Muscle layer of colon (tissue), 2 donors: ENCODE data around the gene NUMBL.
"Not testable (repeated sequence)": the region's sequence is repeated elsewhere in the genome, so short reads cannot be mapped to it uniquely, and the experiment has no call there.

Source experiments
- H3K27ac ChIP-seq: one replicate; pipeline ENCODE4 v1.7.0; 2013; ENCODE audit warnings: low read depth, mild to moderate bottlenecking, low read length, moderate library complexity
- H3K27me3 ChIP-seq, 2 donors: one replicate each; pipeline ENCODE4 v1.7.0; 2013; ENCODE audit warnings: low read length in 2 of 2, mild to moderate bottlenecking in 2 of 2; ENCODE audit not compliant: insufficient read depth in 2 of 2, control insufficient read depth in 1 of 2
- H3K36me3 ChIP-seq: one replicate; pipeline ENCODE4 v1.7.0; 2013; ENCODE audit warnings: mild to moderate bottlenecking, low read length; ENCODE audit not compliant: insufficient read depth
- H3K4me1 ChIP-seq: one replicate; pipeline ENCODE4 v1.7.0; 2013; ENCODE audit warnings: mild to moderate bottlenecking, low read length; ENCODE audit not compliant: insufficient read depth
- H3K4me3 ChIP-seq, 2 donors: one replicate each; pipeline ENCODE4 v1.7.0; 2013; ENCODE audit warnings: low read length in 2 of 2, low read depth in 1 of 2, mild to moderate bottlenecking in 1 of 2, moderate library complexity in 1 of 2
- H3K9ac ChIP-seq: one replicate; pipeline ENCODE4 v1.7.0; 2013; ENCODE audit warnings: low read length
- H3K9me3 ChIP-seq: one replicate; pipeline ENCODE4 v1.7.0; 2013; ENCODE audit warnings: mild to moderate bottlenecking, low read length
- donor health status: abdominal sarcoma.
- donor health status: Adenocarcinoma of cecum.

Gene NUMBL

DNA sequence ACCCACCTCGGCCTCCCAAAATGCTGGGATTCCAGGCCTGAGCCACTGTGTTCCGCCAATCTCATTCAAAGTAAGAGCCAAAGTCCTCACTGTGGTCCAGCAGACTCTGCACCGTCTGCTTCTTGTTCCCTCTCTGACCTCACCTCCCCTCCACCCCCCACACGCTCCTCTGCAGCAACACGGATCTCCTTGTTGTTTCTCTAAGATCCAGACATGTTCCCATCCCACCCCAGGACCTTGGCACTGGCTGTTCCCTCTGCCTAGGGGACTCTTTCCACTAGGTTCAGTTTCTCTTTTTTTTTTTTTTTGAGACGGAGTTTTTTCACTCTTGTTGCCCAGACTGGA is 50.8 kb downstream of the NUMBL start:
- Histone ChIP-seq H3K9me3 (no peaks in the 10 kb centered on the region), H3K36me3 (no peaks in the 10 kb centered on the region), H3K9ac (no peak overlapping the region), H3K4me1 (peaks cover 11% of the 10 kb centered on the region), H3K27me3 (no peaks in the 10 kb centered on the region), H3K27ac (no peak overlapping the region), H3K4me3 (no peak overlapping the region)

DNA sequence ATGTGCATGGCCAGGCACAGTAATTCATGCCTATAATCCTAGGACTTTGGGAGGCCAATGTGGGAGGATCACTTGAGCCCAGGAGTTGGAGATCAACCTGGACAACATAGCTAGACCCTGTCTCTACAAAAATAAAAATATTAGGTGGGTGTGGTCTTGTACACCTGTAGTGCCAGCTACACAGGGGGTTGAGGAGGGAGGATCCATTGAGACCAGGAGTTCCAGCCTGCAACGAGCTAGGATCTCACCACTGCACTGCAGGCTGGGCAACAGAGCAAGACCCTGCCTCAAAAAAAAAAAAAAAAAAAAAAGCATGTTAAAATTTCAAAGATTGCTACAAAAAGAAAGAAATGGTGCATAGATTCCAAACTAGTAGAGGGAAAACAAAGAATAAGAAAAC is 52.1 kb downstream of the NUMBL start:
- no peaks in the 10 kb centered on the region for H3K27me3 ChIP-seq
- no peak overlapping the region for H3K9ac ChIP-seq
- H3K9me3 ChIP-seq: no peaks in the 10 kb centered on the region
- H3K4me3 ChIP-seq: no peak overlapping the region
- no peak overlapping the region for H3K27ac ChIP-seq
- no peaks in the 10 kb centered on the region for H3K36me3 ChIP-seq
- H3K4me1 ChIP-seq: peaks cover 17% of the 10 kb centered on the region

DNA sequence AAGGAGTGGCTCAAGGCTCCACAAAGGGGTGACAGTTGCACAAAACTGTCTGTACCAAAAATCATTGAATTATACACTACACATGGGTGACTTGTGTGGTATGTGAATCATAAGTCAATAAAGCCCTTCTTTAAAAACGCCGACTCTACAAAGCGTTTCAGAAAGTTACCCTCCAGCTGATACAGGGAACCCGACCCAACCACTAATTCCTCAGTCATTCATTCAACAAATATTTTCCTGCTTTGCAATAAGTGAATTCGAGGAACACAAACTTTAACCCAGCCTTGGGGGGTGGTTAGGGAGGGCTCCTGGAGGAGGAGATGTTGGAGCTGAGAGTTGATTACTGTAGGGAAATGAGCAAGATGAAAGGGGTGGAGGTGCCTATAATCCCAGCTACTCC is 57.2 kb downstream of the NUMBL start:
- peaks cover 6% of the 10 kb centered on the region for H3K4me1 ChIP-seq
- no peaks in the 10 kb centered on the region for H3K36me3 ChIP-seq
- H3K9ac ChIP-seq: no peak overlapping the region
- no peaks in the 10 kb centered on the region for H3K27me3 ChIP-seq
- no peak overlapping the region for H3K4me3 ChIP-seq
- H3K9me3 ChIP-seq: no peaks in the 10 kb centered on the region
- H3K27ac ChIP-seq: no peak overlapping the region

GRCh38 chr19:40632311-40633036 is 58.0 kb downstream of the NUMBL start:
- H3K4me3 ChIP-seq: no peak overlapping the region
- H3K4me1 ChIP-seq: peaks cover 6% of the 10 kb centered on the region
- no peak overlapping the region for H3K9ac ChIP-seq
- H3K36me3 ChIP-seq: no peaks in the 10 kb centered on the region
- no peaks in the 10 kb centered on the region for H3K27me3 ChIP-seq
- H3K9me3 ChIP-seq: no peaks in the 10 kb centered on the region
- no peak overlapping the region for H3K27ac ChIP-seq

- Histone ChIP-seq H3K27me3 (no peaks in the 10 kb centered on the region), H3K36me3 (peaks cover 4% of the 10 kb centered on the region), H3K9me3 (no peaks in the 10 kb centered on the region), H3K4me3 (no peak overlapping the region), H3K9ac (no peak overlapping the region), H3K27ac (no peak overlapping the region), H3K4me1 (peaks cover 6% of the 10 kb centered on the region)
Observed at GRCh38 chr19:40630571-40631160, 59.8 kb downstream of the NUMBL start.

GRCh38 chr19:40629346-40629745 is 61.1 kb downstream of the NUMBL start:
- peaks cover 8% of the 10 kb centered on the region for H3K36me3 ChIP-seq
- H3K9ac ChIP-seq: no peak overlapping the region
- no peaks in the 10 kb centered on the region for H3K27me3 ChIP-seq
- peaks cover 6% of the 10 kb centered on the region for H3K4me1 ChIP-seq
- H3K27ac ChIP-seq: no peak overlapping the region
- no peaks in the 10 kb centered on the region for H3K9me3 ChIP-seq
- H3K4me3 ChIP-seq: no peak overlapping the region

- H3K9ac ChIP-seq: no peak overlapping the region
- no peak overlapping the region for H3K27ac ChIP-seq
- H3K9me3 ChIP-seq: no peaks in the 10 kb centered on the region
- H3K4me1 ChIP-seq: no peaks in the 10 kb centered on the region
- no peaks in the 10 kb centered on the region for H3K27me3 ChIP-seq
- H3K36me3 ChIP-seq: peaks cover 8% of the 10 kb centered on the region
- H3K4me3 ChIP-seq: no peak overlapping the region
Observed at GRCh38 chr19:40627486-40628279, 62.8 kb downstream of the NUMBL start.

DNA sequence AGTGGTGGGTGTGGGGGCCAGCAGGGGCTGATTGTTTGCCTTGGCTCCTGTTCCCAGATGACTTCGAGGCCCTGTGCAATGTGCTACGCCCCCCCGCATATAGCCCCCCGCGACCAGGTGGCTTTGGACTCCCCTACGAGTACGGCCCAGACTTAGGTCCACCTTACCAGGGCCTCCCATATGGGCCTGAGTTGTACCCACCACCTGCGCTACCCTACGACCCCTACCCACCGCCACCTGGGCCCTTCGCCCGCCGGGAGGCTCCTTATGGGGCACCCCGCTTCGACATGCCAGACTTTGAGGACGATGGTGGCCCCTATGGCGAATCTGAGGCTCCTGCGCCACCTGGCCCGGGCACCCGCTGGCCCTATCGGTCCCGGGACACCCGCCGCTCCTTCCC is 63.5 kb downstream of the NUMBL start:
- Histone ChIP-seq H3K36me3 (peaks cover 8% of the 10 kb centered on the region), H3K4me1 (no peaks in the 10 kb centered on the region), H3K27ac (no peak overlapping the region), H3K9ac (no peak overlapping the region), H3K27me3 (no peaks in the 10 kb centered on the region), H3K9me3 (no peaks in the 10 kb centered on the region), H3K4me3 (no peak overlapping the region)

- no peak overlapping the region for H3K9ac ChIP-seq
Observed at GRCh38 chr19:40625406-40626120, 64.9 kb downstream of the NUMBL start.

DNA sequence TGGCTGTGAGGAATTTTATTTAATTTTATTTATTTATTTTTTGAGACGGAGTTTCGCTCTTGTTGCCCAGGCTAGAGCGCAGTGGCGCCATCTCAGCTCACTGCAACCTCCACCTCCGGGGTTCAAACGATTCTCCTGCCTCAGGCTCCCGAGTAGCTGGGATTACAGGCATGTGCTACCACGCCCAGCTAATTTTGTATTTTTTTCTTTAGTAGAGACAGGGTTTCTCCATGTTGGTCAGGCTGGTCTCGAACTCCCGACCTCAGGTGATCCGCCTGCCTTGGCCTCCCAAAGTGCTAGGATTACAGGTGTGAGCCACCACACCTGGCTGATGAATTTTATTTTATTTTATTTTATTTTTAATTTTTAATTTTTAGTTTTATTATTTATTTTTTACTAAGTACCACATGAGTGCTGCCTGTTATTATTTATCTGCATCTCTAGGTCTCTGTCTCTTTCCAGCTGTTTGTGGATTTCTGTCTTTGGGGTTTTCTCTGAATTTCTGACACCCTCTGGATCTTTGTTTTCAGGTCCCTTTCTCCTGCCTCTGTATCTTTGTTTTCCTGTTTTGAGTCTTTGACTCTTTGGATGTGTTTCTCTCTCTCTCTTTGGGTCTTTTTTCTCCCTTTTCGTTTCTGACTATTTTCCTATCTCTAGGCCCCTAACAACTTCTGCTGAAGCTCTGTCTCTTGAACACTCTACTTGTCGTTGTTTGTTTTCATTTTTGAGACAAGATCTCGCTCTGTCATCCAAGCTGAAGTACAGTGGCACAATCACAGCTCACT is 65.9 kb downstream of the NUMBL start:
- H3K4me3 ChIP-seq, H3K27me3 ChIP-seq, H3K9me3 ChIP-seq, H3K27ac ChIP-seq, H3K9ac ChIP-seq, H3K4me1 ChIP-seq: not testable (repeated sequence)
- H3K36me3 ChIP-seq: peaks cover 20% of the 10 kb centered on the region

More at GRCh38 chr19:40625406-40626120, 64.9 kb downstream of the NUMBL start:
- H3K27ac ChIP-seq: no peak overlapping the region
- peaks cover 12% of the 10 kb centered on the region for H3K36me3 ChIP-seq
- no peaks in the 10 kb centered on the region for H3K27me3 ChIP-seq
- H3K4me3 ChIP-seq: no peak overlapping the region
- H3K4me1 ChIP-seq: no peaks in the 10 kb centered on the region
- H3K9me3 ChIP-seq: no peaks in the 10 kb centered on the region
